GM10248 (cell line): ENCODE data around the gene MVB12B.

ENCODE experiments used
- CTCF ChIA-PET: fragments of 300-600 bp; sonication (Branson Sonifier 250); formaldehyde crosslinking; extraction: SDS; loops from one replicate; lab custom pipeline; 2021; ENCODE audit warnings: antibody characterized with exemption; lab: Yijun Ruan, JAX
- POLR2A ChIA-PET: fragments of 350-650 bp; sonication (Branson Sonifier 250); formaldehyde crosslinking; extraction: SDS; loops from one replicate; lab custom pipeline; 2020; ENCODE audit warnings: antibody characterized with exemption; lab: Yijun Ruan, JAX
- DNase-seq: peaks from one replicate; pipeline ENCODE4 v3.0.0; 2012; ENCODE audit errors: extremely low spot score
- TF ChIP-seq, protein P1 (sequence below): IDR thresholded peaks from 2 replicates; pipeline ENCODE4 v1.5.1; 2012; ENCODE audit warnings: mild to moderate bottlenecking, low read depth; ENCODE audit errors: extremely low read depth, missing control alignments, control extremely low read depth

MVB12B gene

DNA sequence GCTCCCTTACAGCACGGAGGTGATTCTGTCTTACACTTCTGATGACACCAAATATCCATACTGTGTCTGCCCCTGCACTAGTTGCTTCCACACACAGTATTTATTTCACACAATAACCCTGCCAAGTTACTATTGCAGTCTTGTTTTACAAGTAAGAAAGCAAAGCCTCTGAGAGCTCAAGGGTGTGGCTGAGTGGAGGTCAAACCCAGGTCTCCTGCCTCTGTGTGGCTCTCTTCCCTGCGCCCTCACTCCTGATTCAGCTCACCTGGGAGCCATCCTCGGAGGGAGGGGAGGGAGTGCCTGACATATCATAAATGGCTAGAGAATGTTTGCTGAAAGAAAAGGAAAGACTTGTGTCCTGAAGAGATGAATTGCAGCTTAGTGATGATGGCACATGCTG lies 41.0 kb downstream of the MVB12B start:
- TF ChIP-seq, protein P1, sequence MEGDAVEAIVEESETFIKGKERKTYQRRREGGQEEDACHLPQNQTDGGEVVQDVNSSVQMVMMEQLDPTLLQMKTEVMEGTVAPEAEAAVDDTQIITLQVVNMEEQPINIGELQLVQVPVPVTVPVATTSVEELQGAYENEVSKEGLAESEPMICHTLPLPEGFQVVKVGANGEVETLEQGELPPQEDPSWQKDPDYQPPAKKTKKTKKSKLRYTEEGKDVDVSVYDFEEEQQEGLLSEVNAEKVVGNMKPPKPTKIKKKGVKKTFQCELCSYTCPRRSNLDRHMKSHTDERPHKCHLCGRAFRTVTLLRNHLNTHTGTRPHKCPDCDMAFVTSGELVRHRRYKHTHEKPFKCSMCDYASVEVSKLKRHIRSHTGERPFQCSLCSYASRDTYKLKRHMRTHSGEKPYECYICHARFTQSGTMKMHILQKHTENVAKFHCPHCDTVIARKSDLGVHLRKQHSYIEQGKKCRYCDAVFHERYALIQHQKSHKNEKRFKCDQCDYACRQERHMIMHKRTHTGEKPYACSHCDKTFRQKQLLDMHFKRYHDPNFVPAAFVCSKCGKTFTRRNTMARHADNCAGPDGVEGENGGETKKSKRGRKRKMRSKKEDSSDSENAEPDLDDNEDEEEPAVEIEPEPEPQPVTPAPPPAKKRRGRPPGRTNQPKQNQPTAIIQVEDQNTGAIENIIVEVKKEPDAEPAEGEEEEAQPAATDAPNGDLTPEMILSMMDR: no peak
- CTCF ChIA-PET: no interaction called here
- POLR2A ChIA-PET: no interaction called here
- no peak for DNase-seq

DNA sequence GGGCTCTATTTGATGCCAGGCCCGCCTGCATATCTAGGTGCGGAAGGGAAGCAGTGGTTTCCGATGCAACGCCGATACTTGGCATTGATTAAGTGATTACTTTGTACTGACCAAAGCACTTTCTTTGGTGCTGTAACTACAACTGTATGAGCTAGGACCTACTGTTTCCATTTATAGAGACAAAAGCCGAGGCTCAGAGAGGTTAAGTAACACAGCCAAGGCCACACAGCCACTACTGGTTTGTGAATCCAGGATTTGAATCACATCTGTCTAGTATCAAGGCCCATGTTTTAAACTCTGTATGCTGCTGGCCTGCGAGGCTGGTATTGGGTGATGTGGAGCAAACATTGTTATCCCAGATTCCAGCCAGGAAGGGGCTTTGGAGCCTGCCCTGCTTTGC lies 41.4 kb downstream of the MVB12B start:
- no peak for DNase-seq
- POLR2A ChIA-PET: no interaction called here
- TF ChIP-seq, protein P1: no peak
- CTCF ChIA-PET: no interaction called here

DNA sequence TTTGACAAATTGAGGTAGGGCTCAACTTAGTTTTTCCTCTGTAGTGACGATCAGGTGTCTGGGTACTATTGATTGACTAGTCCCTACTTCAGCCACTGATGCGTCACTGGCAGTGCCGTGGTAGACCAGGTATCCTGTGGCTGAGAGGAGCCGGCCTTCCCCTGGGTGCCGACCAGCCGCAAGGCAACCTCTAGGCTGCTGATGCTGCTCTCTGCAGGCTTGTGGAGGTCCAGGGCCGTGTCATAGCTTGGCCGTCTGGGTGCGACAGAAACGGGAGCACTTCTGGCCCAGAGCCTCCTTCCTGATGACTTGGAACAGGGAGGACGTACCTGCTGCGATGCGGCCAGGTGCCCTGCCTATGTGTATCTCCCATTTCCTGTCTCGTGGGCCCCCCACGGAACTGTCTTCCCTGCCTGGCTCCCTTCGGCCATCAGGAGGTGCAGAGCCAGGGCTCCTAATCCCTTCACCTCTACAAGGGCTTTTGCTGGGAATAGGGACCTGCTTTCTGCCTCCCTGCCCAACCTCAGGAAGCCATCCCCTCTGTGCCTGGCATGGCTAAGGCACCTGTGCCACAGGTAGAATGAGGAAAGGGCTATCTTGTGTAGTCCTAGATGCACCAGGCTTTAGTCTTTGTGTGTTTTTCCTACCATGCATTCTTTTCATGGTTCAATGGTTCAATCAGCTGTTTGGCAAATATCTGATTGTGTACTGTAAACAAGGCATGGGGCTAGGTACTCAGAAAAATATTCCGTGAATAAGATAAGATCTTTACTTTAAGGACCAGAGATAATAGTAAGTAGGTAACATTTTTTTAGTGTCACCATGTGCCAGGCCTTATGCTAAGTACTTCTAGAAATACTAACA lies 44.6 kb downstream of the MVB12B start:
- ChIA-PET POLR2A (no interaction called here), CTCF (no interaction called here)
- TF ChIP-seq, protein P1: no peak
- no peak for DNase-seq

DNA sequence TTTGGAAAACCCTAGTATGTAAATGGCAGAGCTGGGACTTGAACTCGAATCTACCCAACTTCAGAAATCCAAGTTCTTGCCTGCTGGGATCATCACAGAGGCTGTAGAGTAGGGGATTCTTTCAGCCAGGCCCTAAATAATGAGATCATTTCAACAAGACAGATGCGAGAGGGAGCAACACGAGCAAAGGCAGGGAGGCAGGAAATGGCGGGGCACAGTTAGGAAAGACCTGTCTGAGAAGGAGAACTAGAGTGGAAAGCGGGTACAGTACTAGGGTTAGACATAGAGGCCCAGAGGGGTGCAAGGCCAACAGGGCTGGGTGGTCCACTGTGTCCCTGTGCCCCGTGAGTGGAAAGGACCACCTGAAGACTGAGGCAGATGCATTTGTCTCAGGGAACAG lies 46.1 kb downstream of the MVB12B start:
- TF ChIP-seq, protein P1: no peak
- DNase-seq: no peak
- CTCF ChIA-PET: no interaction called here
- POLR2A ChIA-PET: no interaction called here

DNA sequence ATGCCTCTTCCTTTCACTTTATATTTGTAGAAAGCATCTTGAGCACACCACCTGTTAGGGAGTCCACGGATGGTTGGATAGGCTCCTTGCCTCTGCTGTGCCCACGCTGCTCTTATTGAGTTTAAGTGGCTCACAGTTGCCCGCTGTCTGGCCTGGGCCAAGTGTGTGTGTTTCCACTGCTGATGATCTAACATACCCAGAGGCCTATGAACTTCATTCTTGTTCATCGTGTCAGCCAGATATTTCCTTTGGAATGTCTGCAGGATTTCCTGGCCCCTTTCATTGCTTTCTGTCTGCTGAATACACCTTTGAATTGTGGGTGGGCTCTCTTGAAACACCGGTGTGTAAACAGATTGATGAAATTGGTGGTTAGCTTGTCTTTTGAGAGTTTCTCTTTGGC lies 46.6 kb downstream of the MVB12B start:
- DNase-seq: no peak
- CTCF ChIA-PET: no interaction called here
- POLR2A ChIA-PET: no interaction called here
- TF ChIP-seq, protein P1: no peak

DNA sequence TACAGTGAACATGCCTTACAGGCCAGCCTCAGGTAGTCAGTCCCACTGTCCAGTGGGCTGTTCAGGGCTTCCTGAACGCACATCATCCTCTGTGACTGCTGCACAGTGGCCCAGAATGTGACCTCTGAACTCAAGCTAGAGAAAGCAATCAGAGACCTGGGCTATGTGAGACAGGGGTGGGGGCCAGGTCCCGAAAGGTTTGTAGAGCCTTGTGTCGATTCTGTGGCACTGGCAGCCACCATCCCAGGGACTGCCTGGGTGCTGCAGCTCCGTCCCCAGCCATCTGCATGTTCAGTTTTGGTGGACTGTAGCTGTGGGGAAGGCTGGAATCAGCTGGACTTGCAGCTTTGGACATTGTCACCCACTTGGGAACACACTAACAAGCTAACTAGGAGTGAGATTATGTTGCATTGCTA lies 47.7 kb downstream of the MVB12B start:
- no peak for DNase-seq
- TF ChIP-seq, protein P1: no peak
- POLR2A ChIA-PET: no interaction called here
- CTCF ChIA-PET: interaction anchor here (0.7 kb wide), 1 partner anchor 23 kb away, joined by 3 read pairs; no protein-coding TSS in a partner anchor
